HFFc6 (cell line): ENCODE results near the gene OR2AG2. TPM values are rescaled to one million over a fixed set of nuclear protein-coding genes. Genes with fewer than 3 reads are reported as not detected.

ENCODE experiments used
- DNase-seq: peaks from one replicate; pipeline ENCODE4 v3.0.0-alpha.2; 2018
- H3K27ac Mint-ChIP-seq: 2 replicates; pipeline ENCODE4 v1.8.0; 2020; ENCODE audit warnings: mild to moderate bottlenecking, mixed read lengths
- H3K27me3 Mint-ChIP-seq: 2 replicates; pipeline ENCODE4 v1.8.0; 2021; ENCODE audit warnings: mild to moderate bottlenecking, moderate library complexity, mixed read lengths; ENCODE audit not compliant: insufficient read depth
- H3K36me3 Mint-ChIP-seq: 2 replicates; pipeline ENCODE4 v1.8.0; 2021; ENCODE audit warnings: low read depth, mixed read lengths
- H3K4me1 Mint-ChIP-seq: 2 replicates; pipeline ENCODE4 v1.8.0; 2020; ENCODE audit warnings: low read depth, mixed read lengths
- H3K4me3 Mint-ChIP-seq: 2 replicates; pipeline ENCODE4 v1.8.0; 2020; ENCODE audit warnings: mild to moderate bottlenecking, moderate library complexity, mixed read lengths
- H3K9me3 Mint-ChIP-seq: 2 replicates; pipeline ENCODE4 v1.8.0; 2020; ENCODE audit warnings: mild to moderate bottlenecking, mixed read lengths
- total RNA-seq, 6 experiments: library from RNA; stranded (reverse); fragmentation: NEBNext Ultra II Directional; extraction: Animal tissue kit (Norgen Biotek cat#: 25700); gene quantifications; 2 replicates in 1 of 6; 3 replicates in 5 of 6; pipeline ENCODE4 v1.2.3, GENCODE V29; 2021
- TF ChIP-seq, protein P1 (sequence below): fragments of 200-600 bp; sonication (generic); IDR thresholded peaks from 2 replicates; pipeline ENCODE4 v1.5.0; 2021; ENCODE audit warnings: antibody characterized with exemption, mild to moderate bottlenecking

The OR2AG2 gene
- total RNA-seq, 6 experiments from 2014 or later = 0.07 to 0.14 (median 0.08) TPM; not detected in 1

DNA sequence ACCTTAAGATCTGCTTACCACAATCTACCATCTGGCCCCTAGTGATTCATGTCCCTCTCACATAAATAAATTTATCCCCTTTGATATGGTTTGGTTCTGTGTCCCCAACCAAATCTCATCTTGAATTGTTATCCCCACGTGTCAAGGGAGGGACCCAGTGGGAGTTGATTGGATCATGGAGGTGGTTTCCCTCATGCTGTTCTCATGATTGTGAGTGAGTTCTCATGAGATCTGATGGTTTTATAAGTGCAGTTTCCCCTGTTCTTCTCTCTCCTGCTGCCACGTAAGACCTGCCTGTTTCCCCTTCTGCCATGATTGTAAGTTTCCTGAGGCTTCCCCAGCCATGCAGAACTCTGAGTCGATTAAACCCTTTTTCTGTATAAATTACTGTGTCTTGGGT lies 37.2 kb downstream of the OR2AG2 start:
- Mint-ChIP-seq H3K9me3 (no peaks in the 10 kb centered on the region), H3K27ac (no peak overlapping the region), H3K27me3 (peaks cover 7% of the 10 kb centered on the region), H3K4me3 (no peak overlapping the region), H3K36me3 (no peaks in the 10 kb centered on the region), H3K4me1 (peaks cover 10% of the 10 kb centered on the region)
- TF ChIP-seq, protein P1, sequence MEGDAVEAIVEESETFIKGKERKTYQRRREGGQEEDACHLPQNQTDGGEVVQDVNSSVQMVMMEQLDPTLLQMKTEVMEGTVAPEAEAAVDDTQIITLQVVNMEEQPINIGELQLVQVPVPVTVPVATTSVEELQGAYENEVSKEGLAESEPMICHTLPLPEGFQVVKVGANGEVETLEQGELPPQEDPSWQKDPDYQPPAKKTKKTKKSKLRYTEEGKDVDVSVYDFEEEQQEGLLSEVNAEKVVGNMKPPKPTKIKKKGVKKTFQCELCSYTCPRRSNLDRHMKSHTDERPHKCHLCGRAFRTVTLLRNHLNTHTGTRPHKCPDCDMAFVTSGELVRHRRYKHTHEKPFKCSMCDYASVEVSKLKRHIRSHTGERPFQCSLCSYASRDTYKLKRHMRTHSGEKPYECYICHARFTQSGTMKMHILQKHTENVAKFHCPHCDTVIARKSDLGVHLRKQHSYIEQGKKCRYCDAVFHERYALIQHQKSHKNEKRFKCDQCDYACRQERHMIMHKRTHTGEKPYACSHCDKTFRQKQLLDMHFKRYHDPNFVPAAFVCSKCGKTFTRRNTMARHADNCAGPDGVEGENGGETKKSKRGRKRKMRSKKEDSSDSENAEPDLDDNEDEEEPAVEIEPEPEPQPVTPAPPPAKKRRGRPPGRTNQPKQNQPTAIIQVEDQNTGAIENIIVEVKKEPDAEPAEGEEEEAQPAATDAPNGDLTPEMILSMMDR = no peak
- DNase-seq = no peak

GRCh38 chr11:6733326-6734275 lies 38.2 kb downstream of the OR2AG2 start:
- Mint-ChIP-seq H3K9me3 (no peaks in the 10 kb centered on the region), H3K36me3 (no peaks in the 10 kb centered on the region), H3K27me3 (peaks cover 5% of the 10 kb centered on the region), H3K4me3 (no peak overlapping the region), H3K27ac (no peak overlapping the region), H3K4me1 (peaks cover 10% of the 10 kb centered on the region)
- TF ChIP-seq, protein P1 = no peak
- DNase-seq = no peak

DNA sequence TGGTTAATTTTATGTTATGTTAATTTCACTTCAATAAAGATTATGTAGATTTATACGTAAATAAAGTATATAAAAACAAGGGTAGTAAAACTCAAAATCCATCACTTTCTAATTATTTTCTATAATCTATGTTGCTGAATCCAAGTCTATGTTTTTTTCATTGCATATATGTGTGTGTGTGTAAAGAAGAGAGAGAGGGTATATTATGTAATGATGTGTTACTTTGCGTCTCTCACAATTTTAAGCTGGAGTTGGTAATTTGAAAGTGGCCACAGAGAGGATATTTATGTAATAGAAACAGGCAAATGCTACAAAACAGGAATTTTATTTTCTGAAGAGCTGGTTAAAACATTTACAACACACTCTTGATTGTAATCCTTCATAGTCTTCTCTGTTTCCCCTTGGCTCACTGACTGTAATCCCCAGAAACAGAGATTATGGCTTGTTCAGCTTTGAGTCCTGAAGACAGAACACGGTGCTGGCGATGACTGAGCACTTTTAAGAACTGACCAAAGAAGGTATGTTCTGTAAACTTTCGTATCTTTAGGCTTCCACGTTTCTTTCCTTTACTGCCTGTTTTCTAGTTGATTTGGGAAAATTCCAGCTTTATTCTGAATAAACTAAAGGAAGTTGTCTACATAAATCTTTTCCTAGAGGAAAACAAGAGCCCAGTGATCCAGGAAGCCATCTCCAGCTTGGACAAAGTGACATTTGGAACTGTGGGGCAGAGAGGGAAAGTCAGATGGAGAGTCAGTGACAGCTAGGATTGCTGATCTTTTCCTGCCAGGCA lies 43.6 kb downstream of the OR2AG2 start:
- DNase-seq = no peak
- H3K4me1 Mint-ChIP-seq = no peaks in the 10 kb centered on the region
- no peaks in the 10 kb centered on the region for H3K36me3 Mint-ChIP-seq
- TF ChIP-seq, protein P1 = no peak
- peaks cover 4% of the 10 kb centered on the region for H3K27me3 Mint-ChIP-seq
- no peak overlapping the region for H3K27ac Mint-ChIP-seq
- H3K4me3 Mint-ChIP-seq = no peak overlapping the region
- no peaks in the 10 kb centered on the region for H3K9me3 Mint-ChIP-seq

GRCh38 chr11:6725386-6725896 lies 46.3 kb downstream of the OR2AG2 start:
- Mint-ChIP-seq H3K36me3 (no peaks in the 10 kb centered on the region), H3K4me1 (no peaks in the 10 kb centered on the region), H3K4me3 (no peak overlapping the region), H3K27ac (no peak overlapping the region), H3K9me3 (no peaks in the 10 kb centered on the region), H3K27me3 (peaks cover 5% of the 10 kb centered on the region)
- TF ChIP-seq, protein P1 = no peak
- DNase-seq = no peak

DNA sequence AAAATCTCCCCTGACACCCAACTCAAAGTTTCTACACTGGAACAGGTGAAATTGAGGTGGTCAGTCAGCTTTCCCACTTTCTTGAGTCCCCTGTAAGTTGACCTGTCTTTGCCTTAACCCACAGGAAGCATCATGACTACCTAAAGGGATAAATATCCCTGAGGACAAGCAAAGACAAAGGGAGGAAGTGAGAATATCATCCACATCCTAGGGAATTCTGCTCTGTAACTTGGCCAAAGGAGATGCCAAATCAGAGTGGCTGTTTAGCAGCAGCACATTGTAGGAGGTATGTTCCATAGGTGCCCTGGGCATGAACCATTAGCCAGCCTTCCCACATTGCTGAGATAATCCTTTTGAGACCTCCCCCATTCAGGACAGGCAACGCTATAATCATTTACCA lies 47.8 kb downstream of the OR2AG2 start:
- TF ChIP-seq, protein P1 = no peak
- Mint-ChIP-seq H3K9me3 (no peaks in the 10 kb centered on the region), H3K36me3 (no peaks in the 10 kb centered on the region), H3K4me1 (no peaks in the 10 kb centered on the region), H3K27ac (no peak overlapping the region), H3K4me3 (no peak overlapping the region), H3K27me3 (peaks cover 4% of the 10 kb centered on the region)
- no peak for DNase-seq
